Activated CD4-positive, alpha-beta memory T cell treated with anti-CD3 and anti-CD28 coated beads for 36 hours (primary cell): ENCODE data around the gene KRT7. TPM values are rescaled to one million over a fixed set of nuclear protein-coding genes. Genes with fewer than 3 reads are reported as not detected.

Experiments
- CTCF ChIA-PET: fragments of 350-600 bp; sonication (Branson Sonifier 250); formaldehyde crosslinking; loops from one replicate; lab custom pipeline; 2021; ENCODE audit warnings: antibody characterized with exemption, inconsistent platforms; lab: Charles Lee
- POLR2A ChIA-PET: fragments of 350-600 bp; sonication (Branson Sonifier 250); formaldehyde crosslinking; loops from one replicate; lab custom pipeline; 2021; ENCODE audit warnings: antibody characterized with exemption; lab: Charles Lee
- DNase-seq: peaks from one replicate; pipeline ENCODE4 v3.0.0-alpha.2; 2020
- H3K27ac Mint-ChIP-seq: one replicate; pipeline ENCODE4 v1.8.0; 2021; ENCODE audit warnings: mixed read lengths
- H3K27me3 Mint-ChIP-seq: one replicate; pipeline ENCODE4 v1.8.0; 2021; ENCODE audit warnings: mixed read lengths
- H3K36me3 Mint-ChIP-seq: one replicate; pipeline ENCODE4 v1.8.0; 2021; ENCODE audit warnings: mixed read lengths
- H3K4me1 Mint-ChIP-seq: one replicate; pipeline ENCODE4 v1.8.0; 2021; ENCODE audit warnings: low read depth, mixed read lengths
- H3K4me3 Mint-ChIP-seq: one replicate; pipeline ENCODE4 v1.8.0; 2021; ENCODE audit warnings: mild to moderate bottlenecking, mixed read lengths
- H3K9me3 Mint-ChIP-seq: one replicate; pipeline ENCODE4 v1.8.0; 2021; ENCODE audit warnings: mixed read lengths
- intact Hi-C: fragments of 100-400 bp; cut with micrococcal nuclease; formaldehyde crosslinking; loops from one replicate; pipeline ENCODE4 v1.15.1; 2023
- total RNA-seq, 2 experiments: library from RNA; stranded (reverse); gene quantifications; one replicate each; pipeline ENCODE4 v1.2.3, GENCODE V29; 2021

Gene KRT7
- total RNA-seq, 2 experiments from 2014 or later: 3.5 to 3.7 TPM

DNA sequence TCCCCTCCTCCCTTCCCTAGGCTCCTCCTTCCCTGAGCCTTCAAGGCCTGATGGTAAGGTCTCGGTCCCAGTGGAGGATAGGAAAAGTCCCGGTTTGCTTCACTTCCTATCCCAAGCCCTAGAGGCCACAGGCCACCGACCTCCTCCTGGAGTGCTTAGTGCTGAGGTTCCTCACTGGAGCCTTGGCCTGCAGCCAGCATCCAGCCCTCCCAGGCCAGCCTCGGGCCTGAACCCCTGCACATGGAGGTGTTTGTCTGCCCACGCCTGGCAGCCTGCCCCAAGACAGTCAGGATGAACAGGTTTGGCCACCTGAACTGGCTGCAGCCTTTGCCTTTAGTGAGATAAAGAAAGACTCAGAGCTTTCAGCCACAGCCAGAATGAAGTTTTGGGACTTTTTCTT, 15.8 kb upstream of the KRT7 start:
- intact Hi-C loops: no loop called here
- no peak for DNase-seq
- no peak overlapping the region for H3K4me3 Mint-ChIP-seq
- H3K4me1 Mint-ChIP-seq: peaks cover 11% of the 10 kb centered on the region
- ChIA-PET POLR2A (no interaction called here), CTCF (no interaction called here)
- no peak overlapping the region for H3K27ac Mint-ChIP-seq
- no peaks in the 10 kb centered on the region for H3K9me3 Mint-ChIP-seq
- H3K27me3 Mint-ChIP-seq: peaks cover 25% of the 10 kb centered on the region
- H3K36me3 Mint-ChIP-seq: no peaks in the 10 kb centered on the region

DNA sequence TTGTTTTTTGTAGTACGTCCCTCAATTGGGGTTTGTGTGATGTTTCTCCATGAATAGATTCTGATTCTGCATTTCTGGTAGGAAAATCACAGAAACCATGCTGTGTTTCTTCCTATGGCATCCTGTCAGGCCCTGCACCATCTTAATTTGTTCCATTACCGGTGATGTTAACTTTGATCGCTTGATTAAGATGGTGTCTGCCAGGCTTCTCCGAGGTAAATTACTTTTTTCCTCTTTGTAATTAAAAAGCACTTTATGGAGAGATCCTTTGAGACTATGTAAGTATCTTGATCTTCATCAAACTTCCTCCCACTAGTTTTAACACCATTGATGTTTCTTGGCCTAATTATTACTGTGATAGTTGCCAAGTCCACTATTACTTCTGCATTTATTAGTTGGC, 15.0 kb upstream of the KRT7 start:
- H3K9me3 Mint-ChIP-seq: no peaks in the 10 kb centered on the region
- H3K4me1 Mint-ChIP-seq: peaks cover 13% of the 10 kb centered on the region
- H3K36me3 Mint-ChIP-seq: no peaks in the 10 kb centered on the region
- H3K27me3 Mint-ChIP-seq: peaks cover 25% of the 10 kb centered on the region
- CTCF ChIA-PET: no interaction called here
- no peak overlapping the region for H3K4me3 Mint-ChIP-seq
- H3K27ac Mint-ChIP-seq: no peak overlapping the region
- DNase-seq: no peak
- POLR2A ChIA-PET: no interaction called here
- intact Hi-C loops: no loop called here

DNA sequence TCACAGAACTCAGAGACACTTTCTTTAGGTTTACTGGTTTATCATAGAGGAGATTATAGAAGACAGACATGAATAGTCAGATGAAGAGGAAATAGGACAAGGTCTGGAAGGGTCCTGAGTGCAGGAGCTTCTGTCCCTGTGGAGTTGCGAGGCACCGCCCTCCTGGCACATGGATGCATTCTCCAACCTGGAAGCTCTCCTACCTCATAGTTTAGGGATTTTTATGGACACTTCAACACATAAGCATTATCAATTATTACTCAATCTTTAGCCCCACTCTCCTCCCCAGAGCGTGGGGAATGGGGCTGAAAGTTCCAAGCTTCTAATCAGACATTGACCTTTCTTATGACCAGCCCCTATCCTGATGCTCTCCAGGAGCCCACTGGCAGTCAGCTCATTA, 12.6 kb upstream of the KRT7 start:
- H3K4me3 Mint-ChIP-seq: no peak overlapping the region
- H3K27me3 Mint-ChIP-seq: peaks cover 30% of the 10 kb centered on the region
- ChIA-PET POLR2A (no interaction called here), CTCF (interaction anchor here (1.5 to 2.8 kb wide), 6 partner anchors 16 to 195 kb away, joined by 3 to 20 read pairs (median 7); no protein-coding TSS in a partner anchor)
- no peak for DNase-seq
- no peak overlapping the region for H3K27ac Mint-ChIP-seq
- no peaks in the 10 kb centered on the region for H3K9me3 Mint-ChIP-seq
- intact Hi-C loops: no loop called here
- no peaks in the 10 kb centered on the region for H3K36me3 Mint-ChIP-seq
- peaks cover 16% of the 10 kb centered on the region for H3K4me1 Mint-ChIP-seq

DNA sequence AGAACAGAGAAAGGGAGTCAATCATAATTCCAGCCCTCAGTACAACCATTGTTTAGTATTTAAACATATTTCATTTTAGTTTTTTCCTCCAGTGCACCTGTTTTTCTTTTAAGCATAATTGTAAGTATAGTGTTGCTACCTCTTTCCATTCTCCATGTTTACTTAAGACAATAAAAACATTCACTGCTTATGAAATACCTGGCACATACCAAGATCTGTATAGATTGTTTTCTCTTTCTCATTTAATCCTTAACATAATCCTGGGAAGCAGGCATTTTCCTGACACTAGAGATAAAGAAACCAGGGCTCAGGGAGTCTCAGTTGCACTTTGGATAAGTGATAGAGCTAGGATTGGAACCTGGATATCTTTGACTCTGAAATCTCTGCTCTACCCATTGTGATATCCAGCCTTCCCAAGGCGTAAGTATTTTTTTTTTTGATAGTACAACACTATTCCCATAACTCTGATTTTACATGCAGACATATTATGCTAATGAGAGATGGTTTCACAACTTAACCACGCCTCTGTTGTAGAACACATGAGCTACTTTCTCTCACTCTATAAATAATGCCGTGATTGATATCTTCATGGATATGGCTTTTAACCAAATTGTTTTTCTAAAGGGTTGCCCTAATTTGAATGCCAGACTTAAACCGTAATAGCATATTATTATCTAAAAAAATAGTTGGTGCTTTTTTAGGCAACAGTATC, 11.8 kb upstream of the KRT7 start:
- intact Hi-C loops: no loop called here

DNA sequence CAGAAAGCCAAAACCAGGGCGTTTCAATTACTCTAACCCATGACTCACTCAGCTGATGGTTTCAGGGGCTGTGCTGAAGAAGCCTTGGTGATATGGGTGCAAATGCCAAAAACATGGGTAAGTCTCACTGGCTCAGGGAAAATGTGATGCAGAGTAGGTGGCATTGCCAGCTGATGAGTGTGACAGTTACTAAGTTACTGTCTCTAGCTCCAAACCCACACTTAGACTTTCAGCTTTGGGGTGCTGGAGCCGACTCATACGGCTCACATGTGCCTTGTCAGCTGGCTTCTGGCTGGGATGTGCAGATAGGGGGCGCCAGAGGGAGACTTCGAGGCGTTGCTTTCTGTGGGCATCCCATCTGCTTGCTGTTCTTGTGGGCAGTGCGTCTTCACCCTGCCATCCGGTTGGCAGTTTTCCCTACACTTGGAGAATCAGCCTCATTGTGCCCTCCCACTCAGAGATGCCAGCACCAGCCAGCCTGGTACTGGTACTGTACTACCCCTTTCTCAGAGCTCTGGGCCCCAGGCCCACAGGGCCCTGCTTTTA, 11.1 kb upstream of the KRT7 start:
- POLR2A ChIA-PET: interaction anchor here (0.8 kb wide), 1 partner anchor 171 kb away, joined by 3 read pairs; no protein-coding TSS in a partner anchor
- peaks cover 37% of the 10 kb centered on the region for H3K27me3 Mint-ChIP-seq

More for the DNA sequence above, 11.8 kb upstream of the KRT7 start:
- Mint-ChIP-seq H3K9me3 (no peaks in the 10 kb centered on the region), H3K27ac (no peak overlapping the region), H3K27me3 (peaks cover 33% of the 10 kb centered on the region), H3K4me1 (peaks cover 16% of the 10 kb centered on the region), H3K4me3 (no peak overlapping the region), H3K36me3 (no peaks in the 10 kb centered on the region)
- ChIA-PET POLR2A (no interaction called here), CTCF (interaction anchor here (0.5 to 2.8 kb wide), 26 partner anchors 8 to 250 kb away, joined by 3 to 33 read pairs (median 6); no protein-coding TSS in a partner anchor)
- no peak for DNase-seq

DNA sequence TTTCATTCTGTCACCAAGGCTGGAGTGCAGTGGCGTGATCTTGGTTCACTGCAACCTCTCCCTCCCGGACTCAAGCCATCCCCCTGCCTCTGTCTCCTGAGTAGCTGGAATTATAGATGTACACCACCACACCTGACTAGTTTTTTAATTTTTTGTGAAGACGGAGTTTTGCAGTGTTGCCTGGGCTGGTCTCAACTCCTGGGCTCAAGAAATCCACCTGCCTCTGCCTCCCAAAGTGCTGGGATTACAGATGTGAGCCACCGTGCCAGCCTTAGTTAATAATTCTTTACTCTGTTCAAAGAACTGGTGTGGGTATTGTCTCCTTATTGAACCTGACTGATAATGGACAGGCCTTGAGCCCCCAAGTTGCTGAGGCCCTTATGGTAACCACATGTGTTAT, 10.4 kb upstream of the KRT7 start:
- ChIA-PET CTCF (interaction anchor here (1.2 to 2.8 kb wide), 14 partner anchors 9 to 251 kb away, joined by 3 to 33 read pairs (median 8); no protein-coding TSS in a partner anchor), POLR2A (no interaction called here)
- H3K4me3 Mint-ChIP-seq: no peak overlapping the region
- no peak for DNase-seq
- H3K9me3 Mint-ChIP-seq: no peaks in the 10 kb centered on the region
- no peaks in the 10 kb centered on the region for H3K36me3 Mint-ChIP-seq
- peaks cover 16% of the 10 kb centered on the region for H3K4me1 Mint-ChIP-seq
- no peak overlapping the region for H3K27ac Mint-ChIP-seq
- H3K27me3 Mint-ChIP-seq: peaks cover 38% of the 10 kb centered on the region
- intact Hi-C loops: loop anchor here (1.0 kb wide), 3 partner anchors 22 to 105 kb away; no protein-coding TSS in a partner anchor

More for the DNA sequence above, 11.1 kb upstream of the KRT7 start:
- Mint-ChIP-seq H3K4me3 (no peak overlapping the region), H3K36me3 (no peaks in the 10 kb centered on the region), H3K27ac (peak overlapping the region; percentile 26), H3K4me1 (peaks cover 16% of the 10 kb centered on the region), H3K9me3 (no peaks in the 10 kb centered on the region)
- intact Hi-C loops: loop anchor here (1.0 kb wide), 3 partner anchors 22 to 105 kb away; no protein-coding TSS in a partner anchor
- peak; percentile 93 for DNase-seq
- CTCF ChIA-PET: interaction anchor here (0.5 to 2.8 kb wide), 26 partner anchors 8 to 251 kb away, joined by 3 to 33 read pairs (median 6); no protein-coding TSS in a partner anchor

DNA sequence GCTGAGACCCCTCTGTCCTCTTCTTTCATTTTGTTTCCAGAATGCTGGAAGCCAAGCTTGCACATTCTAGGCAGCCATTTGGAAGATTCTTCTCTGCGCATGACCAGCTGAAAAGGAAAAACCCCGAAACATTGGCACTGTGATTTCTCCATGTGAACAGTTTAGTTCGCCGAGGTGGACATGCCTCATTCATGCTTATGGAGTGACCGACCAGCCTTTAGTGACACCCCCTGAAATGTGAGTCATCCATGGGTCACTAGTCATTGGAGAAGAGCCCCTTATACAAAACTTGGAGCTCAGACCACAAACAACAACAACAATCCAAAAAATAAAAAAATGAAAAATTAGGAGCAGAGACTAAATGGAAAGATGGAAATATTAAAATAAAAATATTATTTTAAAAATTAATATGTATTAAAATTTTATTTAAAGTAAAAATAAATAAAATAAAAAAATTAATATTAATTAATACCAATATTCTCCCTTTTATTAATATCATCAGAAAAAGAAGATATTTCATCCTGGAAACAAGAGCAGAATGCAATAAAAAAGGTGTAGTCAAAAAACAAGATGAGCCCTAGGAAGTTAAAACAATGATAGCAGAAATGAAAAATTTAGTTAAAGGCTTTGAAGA, 9.5 kb upstream of the KRT7 start:
- Mint-ChIP-seq H3K9me3 (no peaks in the 10 kb centered on the region), H3K27ac (no peak overlapping the region), H3K36me3 (no peaks in the 10 kb centered on the region), H3K27me3 (peaks cover 39% of the 10 kb centered on the region), H3K4me3 (no peak overlapping the region), H3K4me1 (peaks cover 16% of the 10 kb centered on the region)
- ChIA-PET CTCF (interaction anchor here (0.9 to 2.1 kb wide), 3 partner anchors 10 to 55 kb away, joined by 3 to 23 read pairs (median 6); no protein-coding TSS in a partner anchor), POLR2A (no interaction called here)
- intact Hi-C loops: no loop called here
- DNase-seq: no peak

DNA sequence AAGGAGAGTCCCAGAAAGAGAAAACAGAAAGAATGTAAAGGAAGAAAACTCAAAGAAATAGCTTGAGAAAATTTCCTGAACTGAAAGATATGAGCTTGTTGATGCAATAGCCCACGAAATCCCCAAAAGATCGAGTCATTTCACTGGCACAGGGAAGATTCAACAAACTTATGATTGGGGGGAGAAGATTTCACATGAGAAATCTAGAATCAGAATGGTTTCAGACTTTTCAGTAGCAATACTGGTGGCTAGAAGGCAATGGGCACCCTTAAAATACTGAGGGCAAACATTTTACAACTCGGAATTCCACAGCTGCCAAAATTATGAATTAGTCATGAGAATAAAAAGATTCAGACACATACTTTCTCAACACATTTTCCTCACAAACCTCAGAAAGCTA, 8.9 kb upstream of the KRT7 start:
- Mint-ChIP-seq H3K27me3 (peaks cover 39% of the 10 kb centered on the region), H3K9me3 (no peaks in the 10 kb centered on the region), H3K4me1 (peaks cover 16% of the 10 kb centered on the region), H3K27ac (no peak overlapping the region), H3K36me3 (no peaks in the 10 kb centered on the region), H3K4me3 (no peak overlapping the region)
- intact Hi-C loops: no loop called here
- POLR2A ChIA-PET: no interaction called here
- no peak for DNase-seq
- CTCF ChIA-PET: interaction anchor here (0.9 to 1.0 kb wide), 2 partner anchors 11 to 55 kb away, joined by 3 to 6 read pairs; no protein-coding TSS in a partner anchor

DNA sequence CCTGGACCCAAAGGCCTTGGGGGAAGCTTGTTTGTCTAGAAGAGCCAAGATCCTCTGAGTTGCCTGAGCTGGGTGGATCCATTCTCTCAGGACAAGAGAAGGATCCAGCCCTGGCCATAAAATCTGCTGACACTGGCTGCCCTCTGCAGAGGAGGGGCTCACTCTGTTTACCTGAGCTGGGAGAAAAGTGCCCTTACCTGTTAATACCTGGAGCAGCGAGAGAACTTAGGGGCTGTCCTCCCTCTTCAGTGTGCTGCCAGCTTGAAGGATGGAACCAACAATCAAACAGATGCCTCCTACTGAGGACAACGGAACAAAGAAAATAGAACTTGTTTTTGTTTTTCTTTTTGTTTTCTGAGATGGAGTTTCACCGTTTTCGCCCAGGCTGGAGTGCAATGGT, 7.3 kb upstream of the KRT7 start:
- POLR2A ChIA-PET: no interaction called here
- DNase-seq: no peak
- Mint-ChIP-seq H3K4me3 (no peak overlapping the region), H3K27ac (no peak overlapping the region), H3K9me3 (no peaks in the 10 kb centered on the region), H3K4me1 (peaks cover 16% of the 10 kb centered on the region), H3K27me3 (peaks cover 36% of the 10 kb centered on the region), H3K36me3 (no peaks in the 10 kb centered on the region)
- intact Hi-C loops: no loop called here
- CTCF ChIA-PET: interaction anchor here (0.7 to 1.4 kb wide), 3 partner anchors 12 to 53 kb away, joined by 3 to 7 read pairs (median 5); no protein-coding TSS in a partner anchor

DNA sequence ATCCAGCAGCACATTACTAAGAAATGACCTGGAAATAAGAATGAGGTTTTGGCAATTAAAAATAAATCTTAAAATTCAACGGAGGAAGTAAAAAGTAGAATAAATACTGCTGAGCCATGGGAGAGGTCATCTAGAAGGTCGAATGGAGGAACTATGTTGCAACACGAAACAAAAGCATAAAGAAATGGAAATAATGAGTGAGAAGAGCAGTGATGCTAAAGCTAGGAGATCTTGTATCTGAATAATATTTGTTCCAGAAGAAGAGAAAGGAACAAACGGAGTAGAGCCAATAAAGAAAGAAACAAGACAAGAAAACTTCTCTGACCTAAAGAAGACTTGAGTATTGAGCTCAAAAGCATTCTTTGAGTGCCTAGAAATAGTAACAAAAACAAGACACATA, 6.6 kb upstream of the KRT7 start:
- no peak for DNase-seq
- H3K9me3 Mint-ChIP-seq: no peaks in the 10 kb centered on the region
- ChIA-PET POLR2A (no interaction called here), CTCF (interaction anchor here (1.4 kb wide), 1 partner anchor 36 kb away, joined by 7 read pairs; no protein-coding TSS in a partner anchor)
- H3K27me3 Mint-ChIP-seq: peaks cover 35% of the 10 kb centered on the region
- H3K27ac Mint-ChIP-seq: no peak overlapping the region
- intact Hi-C loops: no loop called here
- H3K4me1 Mint-ChIP-seq: peaks cover 11% of the 10 kb centered on the region
- H3K36me3 Mint-ChIP-seq: no peaks in the 10 kb centered on the region
- no peak overlapping the region for H3K4me3 Mint-ChIP-seq

DNA sequence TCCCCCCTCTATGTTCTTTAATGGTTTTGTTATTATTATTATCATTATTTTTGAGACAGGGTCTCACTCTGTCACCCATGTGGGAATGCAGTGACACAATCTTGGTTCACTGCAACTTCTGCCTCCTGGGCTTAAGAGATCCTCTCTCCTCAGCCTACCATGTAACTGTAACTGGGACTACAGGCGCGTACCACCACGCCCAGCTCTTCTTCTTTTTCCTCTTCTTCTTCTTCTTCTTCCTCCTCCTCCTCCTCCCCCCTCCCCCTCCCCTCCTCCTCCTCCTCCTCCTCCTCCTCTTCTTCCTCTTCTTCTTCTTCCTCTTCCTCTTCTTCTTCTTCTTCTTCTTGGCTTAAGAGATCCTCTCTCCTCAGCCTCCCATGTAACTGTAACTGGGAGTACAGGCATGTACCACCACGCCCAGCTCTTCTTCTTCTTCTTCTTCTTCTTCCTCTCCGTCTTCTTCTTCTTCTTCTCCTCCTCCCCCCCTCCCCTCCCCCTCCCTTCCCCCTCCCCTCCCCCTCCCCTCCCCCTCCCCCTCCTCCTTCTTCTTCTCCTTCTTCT, 5.4 kb upstream of the KRT7 start:
- Mint-ChIP-seq H3K4me3 (no peak overlapping the region), H3K27me3 (peaks cover 48% of the 10 kb centered on the region), H3K27ac (no peak overlapping the region), H3K4me1 (peaks cover 3% of the 10 kb centered on the region), H3K36me3 (no peaks in the 10 kb centered on the region), H3K9me3 (no peaks in the 10 kb centered on the region)
- ChIA-PET CTCF (interaction anchor here (0.7 kb wide), 1 partner anchor 14 kb away, joined by 3 read pairs; no protein-coding TSS in a partner anchor), POLR2A (no interaction called here)
- no peak for DNase-seq
- intact Hi-C loops: no loop called here
